LHCN-M2 (cell line): ENCODE results near the gene ABHD14A. TPM values are rescaled to one million over a fixed set of nuclear protein-coding genes. Genes with fewer than 3 reads are reported as not detected.

Experiments used
- DNase-seq: peaks from one replicate; pipeline ENCODE4 v3.0.0-alpha.2; 2012; ENCODE audit warnings: low read depth
- total RNA-seq: library from RNA; depleted of rRNA; stranded (reverse); fragments of >200 nt; gene quantifications from 2 replicates; pipeline ENCODE4 v1.2.3, GENCODE V29; 2014

The ABHD14A gene
- total RNA-seq, 1 experiment from 2014 or later = 23.1 TPM

- DNase-seq = no peak
Measured at GRCh38 chr3:51994530-51994929, 19.7 kb downstream of the ABHD14A start.

- DNase-seq = peak; percentile 92
Measured at GRCh38 chr3:51995346-51996163, 20.7 kb downstream of the ABHD14A start, which contains the start of gene RPL29. Gene RPL29 (minus strand): TSS chr3:51995895. CDS start chr3:51995461, 434 bp downstream.

- DNase-seq = no peak
Measured at GRCh38 chr3:51997172-51997571, 22.3 kb downstream of the ABHD14A start.

GRCh38 chr3:51997935-51998596 is 23.2 kb downstream of the ABHD14A start:
- peak; percentile 74 for DNase-seq

GRCh38 chr3:51998774-51999173 is 23.9 kb downstream of the ABHD14A start:
- no peak for DNase-seq

GRCh38 chr3:51999846-52000245 is 25.0 kb downstream of the ABHD14A start:
- no peak for DNase-seq

GRCh38 chr3:52001443-52001974 is 26.6 kb downstream of the ABHD14A start:
- peak; percentile 50 for DNase-seq

GRCh38 chr3:52002748-52003147 is 27.9 kb downstream of the ABHD14A start:
- DNase-seq = no peak

- no peak for DNase-seq
Measured at GRCh38 chr3:52004163-52004787, 29.4 kb downstream of the ABHD14A start.

GRCh38 chr3:52004906-52005395 is 30.1 kb downstream of the ABHD14A start:
- no peak for DNase-seq

GRCh38 chr3:52005571-52005986 is 30.7 kb downstream of the ABHD14A start:
- no peak for DNase-seq

GRCh38 chr3:52006017-52006819 is 31.4 kb downstream of the ABHD14A start:
- DNase-seq = no peak

GRCh38 chr3:52006820-52007133 is 31.9 kb downstream of the ABHD14A start:
- no peak for DNase-seq

- no peak for DNase-seq
Measured at GRCh38 chr3:52007291-52007690, 32.4 kb downstream of the ABHD14A start.

- DNase-seq = no peak
Measured at GRCh38 chr3:52010431-52010830, 35.6 kb downstream of the ABHD14A start.

- DNase-seq = no peak
Measured at GRCh38 chr3:52012699-52013098, 37.8 kb downstream of the ABHD14A start.

GRCh38 chr3:52013802-52014598 is 39.1 kb downstream of the ABHD14A start:
- DNase-seq = no peak

- peak; percentile 21 for DNase-seq
Measured at GRCh38 chr3:52014613-52015012, 39.7 kb downstream of the ABHD14A start.

- DNase-seq = no peak
Measured at GRCh38 chr3:52015438-52016228, 40.8 kb downstream of the ABHD14A start.

GRCh38 chr3:52017586-52017985 is 42.7 kb downstream of the ABHD14A start:
- no peak for DNase-seq
